NT2/D1 (cell line): ENCODE data around the gene BPIFA3.

Experiments used
- YY1 ChIP-seq: IDR thresholded peaks from 2 replicates; pipeline ENCODE4 v1.6.1; 2011; ENCODE audit not compliant: insufficient read length, insufficient read depth
- ZNF274 ChIP-seq: IDR thresholded peaks from 2 replicates; pipeline ENCODE4 v1.6.1; 2011; ENCODE audit warnings: mild to moderate bottlenecking, low read depth, low read length

GRCh38 chr20:33181482-33182093 is 35.6 kb upstream of the BPIFA3 start:
- TF ChIP-seq YY1 (no peak), ZNF274 (no peak)
